Fibroblast of the aortic adventitia (primary cell): ENCODE data around the gene DAPK1. TPM values are rescaled to one million over a fixed set of nuclear protein-coding genes. Genes with fewer than 3 reads are reported as not detected.

Source experiments
- DNase-seq: peaks from one replicate; pipeline ENCODE4 v3.0.0-alpha.2; 2010; ENCODE audit warnings: low read depth
- H3K4me3 ChIP-seq: 2 replicates; pipeline ENCODE4 v1.5.1; 2011; ENCODE audit warnings: low read depth, mild to moderate bottlenecking, control low read depth, low read length, moderate library complexity
- CTCF ChIP-seq: IDR thresholded peaks from 2 replicates; pipeline ENCODE4 v1.5.1; 2011; ENCODE audit warnings: mild to moderate bottlenecking, low read length, control low read depth, inconsistent platforms; ENCODE audit not compliant: insufficient read depth
- total RNA-seq: library from RNA; depleted of rRNA; stranded (reverse); fragments of >200 nt; gene quantifications from 2 replicates; pipeline ENCODE4 v1.2.3, GENCODE V29; 2012; ENCODE audit warnings: low replicate concordance

Gene DAPK1
- total RNA-seq, 1 donor = 30.9 TPM

GRCh38 chr9:87593359-87593980, 95.8 kb downstream of the DAPK1 start:
- no peak for DNase-seq
- TF ChIP-seq CTCF = no peak
- H3K4me3 ChIP-seq = no peak overlapping the region

GRCh38 chr9:87594194-87594593, 96.5 kb downstream of the DAPK1 start:
- no peak overlapping the region for H3K4me3 ChIP-seq
- no peak for TF ChIP-seq CTCF
- DNase-seq = peak; percentile 64

GRCh38 chr9:87594662-87595061, 97.0 kb downstream of the DAPK1 start:
- no peak for DNase-seq
- no peak for TF ChIP-seq CTCF
- no peak overlapping the region for H3K4me3 ChIP-seq

GRCh38 chr9:87595610-87596009, 97.9 kb downstream of the DAPK1 start:
- no peak for DNase-seq
- no peak overlapping the region for H3K4me3 ChIP-seq
- TF ChIP-seq CTCF = no peak

- no peak for TF ChIP-seq CTCF
- no peak overlapping the region for H3K4me3 ChIP-seq
- no peak for DNase-seq
These were observed 99.2 kb downstream of the DAPK1 start for GRCh38 chr9:87596862-87597261.

- no peak for DNase-seq
- no peak for TF ChIP-seq CTCF
- no peak overlapping the region for H3K4me3 ChIP-seq
These were observed 100.2 kb downstream of the DAPK1 start for GRCh38 chr9:87597710-87598443.
